ENCODE measurements around the gene PSPH.
"Not testable (repeated sequence)": the region's sequence is repeated elsewhere in the genome, so short reads cannot be mapped to it uniquely, and the experiment has no call there.

Gene PSPH

GRCh38 chr7:56051339-56052191 is at the start of gene PSPH, which contains the start of gene CCT6A:
Gene PSPH, minus strand, starts transcription at chr7:56051444. Its CDS starts 30,232 bp downstream, at chr7:56021212.
Gene CCT6A, plus strand, starts transcription at chr7:56051765. Its CDS starts 84 bp downstream, at chr7:56051849.
- DNase-seq (ENCODE audit: low read depth in 3 of 3): peak; percentile 87 to 95 (median 95)

- DNase-seq (ENCODE audit: low read depth in 3 of 3): no peak
Observed at GRCh38 chr7:56099653-56100052, 48.4 kb upstream of the PSPH start.

GRCh38 chr7:56098187-56099008 is 47.2 kb upstream of the PSPH start:
- not testable (repeated sequence) for DNase-seq (ENCODE audit: low read depth in 3 of 3)

GRCh38 chr7:56097700-56098099 is 46.5 kb upstream of the PSPH start:
- DNase-seq (ENCODE audit: low read depth in 3 of 3): no peak

- DNase-seq (ENCODE audit: low read depth in 3 of 3): no peak
Observed at GRCh38 chr7:56092789-56093531, 41.7 kb upstream of the PSPH start, which contains the start of gene PHKG1. Gene PHKG1, minus strand, starts transcription at chr7:56092952. Its CDS starts 4,011 bp downstream, at chr7:56088941.

- not testable (repeated sequence) for DNase-seq (ENCODE audit: low read depth in 3 of 3)
Observed at GRCh38 chr7:56092388-56092787, 41.1 kb upstream of the PSPH start.

GRCh38 chr7:56091591-56091990 is 40.3 kb upstream of the PSPH start:
- DNase-seq (ENCODE audit: low read depth in 3 of 3): no peak

- no peak for DNase-seq (ENCODE audit: low read depth in 3 of 3)
Observed at GRCh38 chr7:56087445-56087844, 36.2 kb upstream of the PSPH start.

- no peak for DNase-seq (ENCODE audit: low read depth in 3 of 3)
Observed at GRCh38 chr7:56086761-56087160, 35.5 kb upstream of the PSPH start.

GRCh38 chr7:56083150-56083785 is 32.0 kb upstream of the PSPH start:
- DNase-seq (ENCODE audit: low read depth in 3 of 3): no peak

GRCh38 chr7:56081626-56082340 is 30.5 kb upstream of the PSPH start:
- DNase-seq (ENCODE audit: low read depth in 3 of 3): no peak

- not testable (repeated sequence) for DNase-seq (ENCODE audit: low read depth in 3 of 3)
Observed at GRCh38 chr7:56080726-56081435, 29.6 kb upstream of the PSPH start.

- DNase-seq (ENCODE audit: low read depth in 3 of 3): no peak
Observed at GRCh38 chr7:56079450-56080185, 28.4 kb upstream of the PSPH start.

- no peak for DNase-seq (ENCODE audit: low read depth in 3 of 3)
Observed at GRCh38 chr7:56078196-56078595, 27.0 kb upstream of the PSPH start.

GRCh38 chr7:56077681-56078080 is 26.4 kb upstream of the PSPH start:
- DNase-seq (ENCODE audit: low read depth in 3 of 3): no peak

GRCh38 chr7:56074371-56074791 is 23.1 kb upstream of the PSPH start:
- peak; percentile 38 to 62 (median 56) for DNase-seq (ENCODE audit: low read depth in 3 of 3)

- DNase-seq (ENCODE audit: low read depth in 3 of 3): not testable (repeated sequence)
Observed at GRCh38 chr7:56066376-56066775, 15.1 kb upstream of the PSPH start.

- peak; percentile 77 to 87 (median 85) for DNase-seq (ENCODE audit: low read depth in 3 of 3)
Observed at GRCh38 chr7:56063882-56064625, 12.8 kb upstream of the PSPH start, which contains the start of gene SUMF2. Gene SUMF2, plus strand, starts transcription at chr7:56064286. Its CDS starts 26 bp downstream, at chr7:56064312.
